PC-9 (cell line): ENCODE data around the gene RNU1-1. TPM values are rescaled to one million over a fixed set of nuclear protein-coding genes. Genes with fewer than 3 reads are reported as not detected.
"Not testable (repeated sequence)": the region's sequence is repeated elsewhere in the genome, so short reads cannot be mapped to it uniquely, and the experiment has no call there.

Source experiments
- BruUV-seq: library from RNA; stranded (reverse); fragments of 400-500 nt; replicated peaks from 2 replicates; lab custom pipeline; 2021; lab: Mats Ljungman, UMichigan
- CTCF ChIA-PET: fragments of 300-600 bp; sonication (Branson Sonifier 250); formaldehyde crosslinking; loops from one replicate; lab custom pipeline; 2022; ENCODE audit warnings: antibody characterized with exemption; lab: Charles Lee
- POLR2A ChIA-PET: fragments of 300-600 bp; sonication (Branson Sonifier 250); formaldehyde crosslinking; loops from one replicate; lab custom pipeline; 2022; ENCODE audit warnings: antibody characterized with exemption; ENCODE audit not compliant: unreplicated experiment; lab: Charles Lee
- DNase-seq, 2 experiments: peaks; one replicate each; pipeline versions ENCODE4 v3.0.0 to v3.0.0-alpha.2; 2015 to 2022; ENCODE audit warnings: mixed read lengths in 1 of 2
- H2AFZ ChIP-seq: fragments of 200-600 bp; sonication (generic); 2 replicates; pipeline ENCODE4 v1.8.1; 2017; ENCODE audit warnings: antibody characterized with exemption
- H3F3A ChIP-seq: fragments of 200-600 bp; sonication (generic); 2 replicates; pipeline ENCODE4 v1.8.1; 2017; ENCODE audit warnings: antibody characterized with exemption, mild to moderate bottlenecking, low read depth; ENCODE audit not compliant: insufficient read depth
- H3K27ac ChIP-seq: fragments of 200-600 bp; sonication (generic); 2 replicates; pipeline ENCODE4 v1.6.1; 2016; ENCODE audit warnings: mixed run types
- H3K27me3 ChIP-seq: fragments of 200-600 bp; sonication (generic); 2 replicates; pipeline ENCODE4 v1.6.1; 2016; ENCODE audit warnings: low read depth, mixed run types; ENCODE audit not compliant: insufficient read depth
- H3K36me3 ChIP-seq: fragments of 200-600 bp; sonication (generic); 2 replicates; pipeline ENCODE4 v1.6.1; 2016; ENCODE audit warnings: low read depth, mixed run types
- H3K4me1 ChIP-seq: fragments of 200-600 bp; sonication (generic); replicated peaks from 2 replicates; pipeline ENCODE4 v1.6.1; 2016; ENCODE audit warnings: mixed run types; ENCODE audit not compliant: insufficient read depth
- H3K4me2 ChIP-seq: fragments of 200-600 bp; sonication (generic); 2 replicates; pipeline ENCODE4 v1.6.1; 2017; ENCODE audit warnings: mixed run types
- H3K4me3 ChIP-seq: fragments of 200-600 bp; sonication (generic); 2 replicates; pipeline ENCODE4 v1.6.1; 2016; ENCODE audit warnings: mixed run types
- H3K79me2 ChIP-seq: fragments of 200-600 bp; sonication (generic); 2 replicates; pipeline ENCODE4 v1.6.1; 2017; ENCODE audit warnings: low read depth, mixed run types
- H3K9me2 ChIP-seq: fragments of 200-600 bp; sonication (generic); 2 replicates; pipeline ENCODE4 v1.8.1; 2017; ENCODE audit warnings: mild to moderate bottlenecking; ENCODE audit not compliant: insufficient read depth
- H3K9me3 ChIP-seq: fragments of 200-600 bp; sonication (generic); 2 replicates; pipeline ENCODE4 v1.8.1; 2016; ENCODE audit warnings: low read depth; ENCODE audit not compliant: insufficient read depth
- H4K20me1 ChIP-seq: fragments of 200-600 bp; sonication (generic); 2 replicates; pipeline ENCODE4 v1.8.1; 2017; ENCODE audit not compliant: insufficient read depth
- CTCF ChIP-seq: fragments of 200-600 bp; sonication (generic); conservative IDR thresholded peaks from 2 replicates; pipeline ENCODE4 v1.6.1; 2017; ENCODE audit warnings: mixed run types, antibody characterized with exemption, mild to moderate bottlenecking, moderate library complexity
- EZH2 ChIP-seq: fragments of 200-600 bp; sonication (generic); IDR thresholded peaks from 2 replicates; pipeline ENCODE4 v1.8.0; 2017; ENCODE audit warnings: antibody characterized with exemption, low read depth
- intact Hi-C: fragments of 100-400 bp; cut with micrococcal nuclease; formaldehyde crosslinking; loops from one replicate; pipeline ENCODE4 v1.10.0; 2022; ENCODE audit not compliant: unreplicated experiment
- total RNA-seq: library from RNA; stranded (reverse); gene quantifications from 2 replicates; pipeline ENCODE4 v1.2.3, GENCODE V29; 2021

RNU1-1 gene
- total RNA-seq, 1 experiment from 2014 or later, result 1,333 TPM

DNA sequence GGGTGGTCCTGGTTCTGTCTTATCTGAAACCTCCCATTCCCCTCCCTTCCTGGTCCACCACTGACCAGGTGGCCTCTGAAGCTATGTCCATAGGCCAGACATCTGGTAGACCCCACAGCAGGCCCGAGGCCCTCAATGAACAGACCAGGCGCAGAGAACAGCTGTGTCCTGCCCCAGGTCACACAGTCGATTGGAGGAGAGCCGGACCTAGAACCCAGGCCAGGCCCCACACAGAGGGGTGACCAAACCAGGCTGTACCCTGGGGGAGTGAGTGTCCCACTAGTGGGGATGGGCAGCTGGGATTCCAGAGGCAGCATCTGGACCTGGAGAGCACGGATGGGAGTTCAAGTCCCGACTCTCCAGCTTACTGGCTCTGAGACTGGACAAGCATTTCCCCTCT lies 29.2 kb downstream of the RNU1-1 start:
- Histone ChIP-seq H3K4me1 (no peaks in the 10 kb centered on the region), H3K9me3 (no peaks in the 10 kb centered on the region), H3K9me2 (no peaks in the 10 kb centered on the region), H3K79me2 (no peaks in the 10 kb centered on the region), H4K20me1 (no peaks in the 10 kb centered on the region), H3K4me2 (no peak overlapping the region), H3F3A (no peaks in the 10 kb centered on the region), H2AFZ (no peak overlapping the region), H3K27me3 (no peaks in the 10 kb centered on the region), H3K36me3 (no peaks in the 10 kb centered on the region), H3K27ac (no peak overlapping the region), H3K4me3 (no peak overlapping the region)
- BruUV-seq, result no TSS peak
- ChIA-PET POLR2A (no interaction called here), CTCF (no interaction called here)
- no peak for DNase-seq
- TF ChIP-seq EZH2 (no peak), CTCF (no peak)
- intact Hi-C loops, result no loop called here

DNA sequence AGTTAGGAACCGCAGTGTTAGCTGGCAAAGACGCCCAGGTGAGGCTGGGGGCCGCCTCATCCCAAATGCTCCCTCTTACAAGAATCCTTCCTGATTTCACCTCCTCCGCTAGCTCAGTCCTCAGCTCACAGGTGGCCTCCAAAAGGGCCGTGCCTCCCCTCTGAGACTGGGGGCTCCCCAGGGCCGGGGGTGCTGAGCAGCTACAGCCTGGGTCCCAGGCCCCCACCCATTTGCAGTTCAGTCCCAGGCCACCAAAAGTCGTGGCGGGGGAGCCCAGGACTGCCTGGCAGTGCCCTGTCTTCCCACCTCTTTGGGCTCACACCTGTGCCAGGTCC lies 29.6 kb downstream of the RNU1-1 start:
- Histone ChIP-seq H3K4me3 (no peak overlapping the region), H3K4me2 (no peak overlapping the region), H3F3A (no peaks in the 10 kb centered on the region), H3K9me3 (no peaks in the 10 kb centered on the region), H3K79me2 (no peaks in the 10 kb centered on the region), H3K4me1 (no peaks in the 10 kb centered on the region), H3K27me3 (no peaks in the 10 kb centered on the region), H3K36me3 (no peaks in the 10 kb centered on the region), H3K27ac (no peak overlapping the region), H2AFZ (no peak overlapping the region), H3K9me2 (no peaks in the 10 kb centered on the region), H4K20me1 (no peaks in the 10 kb centered on the region)
- no peak for DNase-seq
- no peak for TF ChIP-seq CTCF
- no peak for TF ChIP-seq EZH2
- POLR2A ChIA-PET, result no interaction called here
- no TSS peak for BruUV-seq
- intact Hi-C loops, result no loop called here
- CTCF ChIA-PET, result interaction anchor here (0.7 kb wide), 1 partner anchor 1703 kb away, joined by 16 read pairs; no protein-coding TSS in a partner anchor

- H3K27me3 ChIP-seq, H3K27ac ChIP-seq, H2AFZ ChIP-seq, intact Hi-C loops, H3K79me2 ChIP-seq, H3K4me1 ChIP-seq, H4K20me1 ChIP-seq, H3K36me3 ChIP-seq, H3K4me3 ChIP-seq, BruUV-seq, POLR2A ChIA-PET, H3K9me3 ChIP-seq, H3F3A ChIP-seq, H3K4me2 ChIP-seq, H3K9me2 ChIP-seq, DNase-seq: not testable (repeated sequence)
- CTCF ChIA-PET, result interaction anchor here (0.7 kb wide), 1 partner anchor 1703 kb away, joined by 16 read pairs; no protein-coding TSS in a partner anchor
Measured at GRCh38 chr1:16483639-16484500, 30.2 kb downstream of the RNU1-1 start.

DNA sequence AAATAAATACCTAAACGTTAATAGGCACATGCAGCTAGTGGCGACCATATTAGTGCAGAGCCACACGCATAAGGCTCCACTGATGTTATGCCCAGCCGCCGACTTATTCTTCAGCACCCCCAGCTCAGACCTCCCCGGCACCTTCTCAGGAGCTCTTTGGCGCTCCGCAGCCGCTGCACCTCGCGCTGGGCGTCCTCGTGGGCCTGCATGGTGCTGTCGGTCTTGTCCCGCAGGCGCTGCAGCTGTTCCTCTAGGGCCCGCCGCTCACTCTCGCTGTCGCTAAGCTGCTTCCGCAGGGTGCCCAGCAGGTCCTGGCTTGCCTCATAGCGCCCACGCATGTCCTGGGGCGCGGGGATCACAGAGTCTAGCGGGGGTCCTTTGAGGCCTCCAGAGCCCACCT lies 30.9 kb downstream of the RNU1-1 start:
- H3K79me2 ChIP-seq, H3K4me2 ChIP-seq, H3K4me1 ChIP-seq, H3K9me3 ChIP-seq, H3K9me2 ChIP-seq, BruUV-seq, intact Hi-C loops, H3K36me3 ChIP-seq, H3K27ac ChIP-seq, H2AFZ ChIP-seq, POLR2A ChIA-PET, CTCF ChIA-PET, H4K20me1 ChIP-seq, DNase-seq, H3K4me3 ChIP-seq, H3K27me3 ChIP-seq, H3F3A ChIP-seq: not testable (repeated sequence)
